ENCODE data around the gene INHBE.

DNA sequence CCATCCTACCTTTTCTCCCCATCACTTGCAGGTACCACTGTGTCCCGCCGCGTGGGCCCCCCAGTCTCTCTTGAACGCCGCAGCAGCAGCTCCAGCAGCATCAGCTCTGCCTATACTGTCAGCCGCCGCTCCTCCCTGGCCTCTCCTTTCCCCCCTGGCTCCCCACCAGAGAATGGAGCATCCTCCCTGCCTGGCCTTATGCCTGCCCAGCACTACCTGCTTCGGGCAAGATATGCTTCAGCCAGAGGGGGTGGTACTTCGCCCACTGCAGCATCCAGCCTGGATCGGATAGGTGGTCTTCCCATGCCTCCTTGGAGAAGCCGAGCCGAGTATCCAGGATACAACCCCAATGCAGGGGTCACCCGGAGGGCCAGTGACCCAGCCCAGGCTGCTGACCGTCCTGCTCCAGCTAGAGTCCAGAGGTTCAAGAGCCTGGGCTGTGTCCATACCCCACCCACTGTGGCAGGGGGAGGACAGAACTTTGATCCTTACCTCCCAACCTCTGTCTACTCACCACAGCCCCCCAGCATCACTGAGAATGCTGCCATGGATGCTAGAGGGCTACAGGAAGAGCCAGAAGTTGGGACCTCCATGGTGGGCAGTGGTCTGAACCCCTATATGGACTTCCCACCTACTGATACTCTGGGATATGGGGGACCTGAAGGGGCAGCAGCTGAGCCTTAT, 15.3 kb downstream of the INHBE start:
- TF ChIP-seq CTCF (IDR thresholded peaks at IDR 0.05 in 4 of 5, conservative IDR thresholded peaks at IDR 0.05 in 1 of 5) (no peak), POLR2A (IDR thresholded peaks at IDR 0.05) (no peak)

Measured in gastrocnemius medialis (tissue), 4 donors.